ENCODE data around the gene PACRG.

- TF ChIP-seq CTCF (IDR thresholded peaks at IDR 0.05) (no peak), POLR2A (IDR thresholded peaks at IDR 0.05) (no peak)
Measured at GRCh38 chr6:162728706-162729105, 932 bp downstream of the PACRG start.
